ENCODE measurements around the gene TGM1.
A peak's percentile ranks its signal among the peaks of the same experiment; 100 is the strongest.
"Not testable (repeated sequence)": the region's sequence is repeated elsewhere in the genome, so short reads cannot be mapped to it uniquely, and the experiment has no call there.

TGM1 gene

GRCh38 chr14:24234095-24235005, 28.6 kb downstream of the TGM1 start:
- H3K4me1 ChIP-seq = peaks cover 14% of the 10 kb centered on the region
- no peak for DNase-seq (ENCODE audit: low spot score in 2 of 2)
- in situ Hi-C loops (cut with MboI; ENCODE audit: low sequenced_read_pairs) = no loop called here
- peak overlapping the region; percentile 71 for H3K4me3 ChIP-seq
- H3K27me3 ChIP-seq (ENCODE audit: low read depth) = no peaks in the 10 kb centered on the region
- peaks cover 51% of the 10 kb centered on the region for H3K36me3 ChIP-seq (replicated peaks)
- H3K9me3 ChIP-seq = no peaks in the 10 kb centered on the region

- DNase-seq (ENCODE audit: low spot score in 2 of 2) = peak in 1 of 2 experiments; percentile 28
- in situ Hi-C loops (cut with MboI; ENCODE audit: low sequenced_read_pairs) = no loop called here
- Histone ChIP-seq H3K4me3 (peak overlapping the region; percentile 71), H3K27me3 (ENCODE audit: low read depth) (no peaks in the 10 kb centered on the region), H3K36me3 (replicated peaks) (peaks cover 45% of the 10 kb centered on the region), H3K9me3 (no peaks in the 10 kb centered on the region), H3K4me1 (peaks cover 14% of the 10 kb centered on the region)
Measured at GRCh38 chr14:24233538-24233866, 29.5 kb downstream of the TGM1 start.

GRCh38 chr14:24232645-24233537, 30.1 kb downstream of the TGM1 start, which contains the start of gene GMPR2:
TSS of gene GMPR2 (plus strand) at chr14:24232929. CDS start at chr14:24233254, 325 bp downstream.
- no peaks in the 10 kb centered on the region for H3K27me3 ChIP-seq (ENCODE audit: low read depth)
- no peaks in the 10 kb centered on the region for H3K9me3 ChIP-seq
- DNase-seq (ENCODE audit: low spot score in 2 of 2) = peak; percentile 80 to 86
- H3K4me1 ChIP-seq = peaks cover 14% of the 10 kb centered on the region
- in situ Hi-C loops (cut with MboI; ENCODE audit: low sequenced_read_pairs) = no loop called here
- H3K4me3 ChIP-seq = peak within 1 kb of the TSS; percentile 71
- peaks cover 41% of the 10 kb centered on the region for H3K36me3 ChIP-seq (replicated peaks)

DNA sequence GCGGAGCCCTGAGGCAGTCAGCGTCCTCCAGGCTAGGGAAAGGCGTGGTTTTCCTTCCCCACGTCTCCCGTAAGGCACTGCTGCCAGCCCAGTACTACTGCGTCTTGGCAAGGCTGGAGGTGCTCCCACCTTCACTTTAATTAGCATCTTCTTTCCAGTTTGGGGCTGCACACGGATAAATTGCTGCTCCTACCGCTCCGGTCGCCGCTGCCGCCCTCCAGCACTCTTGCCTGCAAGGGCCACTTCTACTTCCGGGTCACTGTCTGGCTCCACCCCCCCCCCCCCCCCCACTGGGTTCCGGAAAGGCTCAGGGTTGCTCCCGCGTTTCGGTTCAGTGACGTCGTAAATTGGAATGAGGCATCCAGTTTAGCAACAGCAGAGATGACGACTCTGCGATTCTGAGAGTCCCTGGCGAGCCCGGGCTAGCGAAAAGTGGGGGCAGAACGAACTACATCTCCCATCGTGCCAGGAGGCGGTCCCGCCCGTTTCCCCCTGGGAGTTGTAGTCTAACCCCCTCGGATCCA, 30.8 kb downstream of the TGM1 start, which contains the start of gene NEDD8:
NEDD8 (minus strand) TSS at position 247 of the 524 bp plus-strand sequence; CDS start at position 147, 100 bp downstream.
- H3K36me3 ChIP-seq (replicated peaks) = peaks cover 41% of the 10 kb centered on the region
- in situ Hi-C loops (cut with MboI; ENCODE audit: low sequenced_read_pairs) = no loop called here
- H3K27me3 ChIP-seq (ENCODE audit: low read depth) = no peaks in the 10 kb centered on the region
- DNase-seq (ENCODE audit: low spot score in 2 of 2) = peak; percentile 85 to 94
- H3K9me3 ChIP-seq = no peaks in the 10 kb centered on the region
- peaks cover 18% of the 10 kb centered on the region for H3K4me1 ChIP-seq
- peak within 1 kb of the TSS; percentile 71 for H3K4me3 ChIP-seq

DNA sequence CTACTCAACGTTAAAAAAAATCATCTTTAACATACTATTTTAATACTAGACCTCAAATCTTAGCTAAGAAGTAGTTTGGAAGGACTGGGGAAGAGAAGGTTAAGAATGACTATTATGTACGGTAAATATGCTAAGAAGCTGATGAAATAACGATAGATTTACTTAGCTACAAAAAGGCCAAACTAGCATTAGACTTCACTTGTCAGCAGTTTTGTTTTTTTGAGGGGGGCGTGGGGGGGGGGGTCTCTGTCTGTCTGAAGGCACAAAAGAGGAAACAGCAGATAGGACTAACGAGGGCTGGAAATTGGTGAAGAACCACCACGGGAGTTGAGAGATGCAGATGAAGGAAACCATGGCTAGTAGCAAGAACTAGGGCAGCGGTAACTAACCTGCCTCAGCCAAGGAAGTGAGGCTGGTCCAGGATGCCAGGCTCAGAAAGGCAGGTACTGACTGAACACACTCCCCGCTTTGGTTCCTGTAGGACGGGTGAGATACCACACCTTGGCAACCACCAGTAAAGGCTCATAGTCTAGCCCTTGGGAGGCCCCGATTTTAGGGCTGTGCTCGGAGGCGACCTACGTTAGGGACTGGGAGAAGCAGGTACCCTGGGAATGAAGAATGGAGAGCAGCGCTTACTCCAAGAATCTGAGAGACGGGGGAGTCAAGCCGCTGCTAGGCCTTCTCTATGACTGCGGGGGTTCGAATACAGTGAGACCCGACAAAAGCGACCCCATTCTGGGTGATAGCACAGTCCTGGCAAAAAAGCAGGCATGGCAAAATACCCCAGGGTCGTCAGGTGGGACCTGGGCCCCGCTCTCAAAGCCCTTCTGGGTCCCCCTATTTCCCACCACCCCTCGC, 31.5 kb downstream of the TGM1 start:
- peak in 1 of 2 experiments; percentile 28 for DNase-seq (ENCODE audit: low spot score in 2 of 2)
- Histone ChIP-seq H3K4me1 (peaks cover 19% of the 10 kb centered on the region), H3K36me3 (replicated peaks) (peaks cover 36% of the 10 kb centered on the region), H3K9me3 (no peaks in the 10 kb centered on the region), H3K27me3 (ENCODE audit: low read depth) (no peaks in the 10 kb centered on the region), H3K4me3 (peak overlapping the region; percentile 71)
- in situ Hi-C loops (cut with MboI; ENCODE audit: low sequenced_read_pairs) = no loop called here

- in situ Hi-C loops (cut with MboI; ENCODE audit: low sequenced_read_pairs) = no loop called here
- DNase-seq (ENCODE audit: low spot score in 2 of 2) = no peak
- Histone ChIP-seq H3K4me3 (no peak overlapping the region), H3K9me3 (no peaks in the 10 kb centered on the region), H3K36me3 (replicated peaks) (peaks cover 20% of the 10 kb centered on the region), H3K4me1 (peaks cover 17% of the 10 kb centered on the region), H3K27me3 (ENCODE audit: low read depth) (no peaks in the 10 kb centered on the region)
Measured at GRCh38 chr14:24228902-24229301, 34.1 kb downstream of the TGM1 start.

GRCh38 chr14:24226473-24226872, 36.5 kb downstream of the TGM1 start:
- H3K27me3 ChIP-seq (ENCODE audit: low read depth) = no peaks in the 10 kb centered on the region
- H3K4me3 ChIP-seq = no peak overlapping the region
- H3K4me1 ChIP-seq = peaks cover 9% of the 10 kb centered on the region
- no peaks in the 10 kb centered on the region for H3K9me3 ChIP-seq
- in situ Hi-C loops (cut with MboI; ENCODE audit: low sequenced_read_pairs) = no loop called here
- DNase-seq (ENCODE audit: low spot score in 2 of 2) = no peak
- peaks cover 20% of the 10 kb centered on the region for H3K36me3 ChIP-seq (replicated peaks)

DNA sequence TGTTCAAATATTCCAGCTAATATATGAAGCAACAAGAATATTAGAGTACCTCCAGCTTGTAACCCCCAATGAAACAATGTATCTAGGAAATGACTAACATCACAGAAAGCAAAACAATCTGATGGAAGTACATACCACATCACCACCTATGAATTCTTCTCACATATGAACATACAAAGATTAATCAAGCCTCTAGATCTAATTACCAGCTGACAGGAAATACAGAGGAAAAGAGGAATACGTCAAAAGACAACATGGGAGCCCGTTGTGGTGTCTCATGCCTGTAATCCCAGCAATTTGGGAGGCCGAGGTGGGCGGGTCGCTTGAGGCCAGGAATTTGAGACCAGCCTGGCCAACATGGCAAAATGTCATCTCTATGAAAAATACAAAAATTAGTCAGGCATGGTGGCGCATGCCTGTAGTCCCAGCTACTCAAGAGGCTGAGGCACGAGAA, 38.3 kb downstream of the TGM1 start:
- in situ Hi-C loops (cut with MboI; ENCODE audit: low sequenced_read_pairs) = no loop called here
- no peak for DNase-seq (ENCODE audit: low spot score in 2 of 2)
- Histone ChIP-seq H3K36me3 (replicated peaks) (peaks cover 20% of the 10 kb centered on the region), H3K4me3 (no peak overlapping the region), H3K4me1 (peaks cover 5% of the 10 kb centered on the region), H3K27me3 (ENCODE audit: low read depth) (no peaks in the 10 kb centered on the region), H3K9me3 (no peaks in the 10 kb centered on the region)

DNA sequence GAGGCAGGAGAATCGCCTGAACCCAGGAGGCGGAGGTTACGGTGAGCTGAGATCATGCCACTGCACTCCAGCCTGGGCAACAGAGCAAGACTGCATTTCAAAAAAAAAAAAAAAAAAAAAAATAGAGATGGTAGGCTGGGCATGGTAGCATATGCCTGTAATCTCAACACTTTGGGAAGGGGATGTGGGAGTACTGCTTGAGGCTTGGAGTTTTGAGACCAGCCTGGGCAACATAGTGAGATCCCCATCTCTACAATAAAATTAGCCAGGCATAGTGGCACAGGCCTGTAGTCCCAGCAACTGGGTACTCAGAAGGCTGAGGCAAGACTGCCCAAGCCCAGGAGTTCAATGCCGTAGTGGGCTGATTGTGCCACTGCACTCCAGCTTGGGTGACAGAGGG, 40.0 kb downstream of the TGM1 start:
- H3K9me3 ChIP-seq; H3K4me1 ChIP-seq; in situ Hi-C loops (cut with MboI; ENCODE audit: low sequenced_read_pairs); H3K27me3 ChIP-seq (ENCODE audit: low read depth); H3K4me3 ChIP-seq; DNase-seq (ENCODE audit: low spot score in 2 of 2): not testable (repeated sequence)
- H3K36me3 ChIP-seq (replicated peaks) = peaks cover 17% of the 10 kb centered on the region

DNA sequence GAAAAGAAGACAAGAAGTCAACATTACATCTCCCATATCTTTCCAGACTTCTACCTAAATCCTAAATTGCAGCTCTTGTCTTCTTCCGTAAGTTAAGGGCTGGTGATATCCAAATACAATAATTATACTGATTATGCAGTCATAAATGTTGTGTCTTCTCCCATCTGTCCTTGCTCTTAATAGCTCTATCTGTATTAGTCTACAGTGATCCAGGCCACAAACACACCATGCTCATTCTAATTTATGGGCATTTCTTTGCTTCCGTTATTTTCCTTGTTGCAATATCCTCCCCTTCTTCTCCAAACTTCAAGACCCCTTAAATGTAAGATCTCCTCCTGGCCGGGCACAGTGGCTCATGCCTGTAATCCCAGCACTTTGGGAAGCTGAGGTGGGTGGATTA, 43.5 kb downstream of the TGM1 start:
- H3K9me3 ChIP-seq = no peaks in the 10 kb centered on the region
- DNase-seq (ENCODE audit: low spot score in 2 of 2) = no peak
- no peaks in the 10 kb centered on the region for H3K4me1 ChIP-seq
- H3K27me3 ChIP-seq (ENCODE audit: low read depth) = no peaks in the 10 kb centered on the region
- H3K4me3 ChIP-seq = no peak overlapping the region
- H3K36me3 ChIP-seq (replicated peaks) = peaks cover 8% of the 10 kb centered on the region; the same call in 1 of the 2 replicates
- in situ Hi-C loops (cut with MboI; ENCODE audit: low sequenced_read_pairs) = no loop called here

- DNase-seq (ENCODE audit: low spot score in 2 of 2) = no peak
- H3K36me3 ChIP-seq (replicated peaks) = peaks cover 6% of the 10 kb centered on the region; the same call in 1 of the 2 replicates
- no peaks in the 10 kb centered on the region for H3K9me3 ChIP-seq
- no peaks in the 10 kb centered on the region for H3K27me3 ChIP-seq (ENCODE audit: low read depth)
- in situ Hi-C loops (cut with MboI; ENCODE audit: low sequenced_read_pairs) = no loop called here
- no peak overlapping the region for H3K4me3 ChIP-seq
- peaks cover 2% of the 10 kb centered on the region for H3K4me1 ChIP-seq
Measured at GRCh38 chr14:24219080-24219479, 43.9 kb downstream of the TGM1 start.

GRCh38 chr14:24216876-24217275, 46.1 kb downstream of the TGM1 start:
- in situ Hi-C loops (cut with MboI; ENCODE audit: low sequenced_read_pairs) = not testable (repeated sequence)

GRCh38 chr14:24216345-24216699, 46.7 kb downstream of the TGM1 start:
- Histone ChIP-seq H3K4me3 (no peak overlapping the region; the same call in 1 of the 2 replicates), H3K27me3 (ENCODE audit: low read depth) (no peaks in the 10 kb centered on the region), H3K9me3 (no peaks in the 10 kb centered on the region), H3K4me1 (peaks cover 8% of the 10 kb centered on the region), H3K36me3 (replicated peaks) (peaks cover 17% of the 10 kb centered on the region)
- in situ Hi-C loops (cut with MboI; ENCODE audit: low sequenced_read_pairs) = no loop called here
- no peak for DNase-seq (ENCODE audit: low spot score in 2 of 2)

More at GRCh38 chr14:24216876-24217275, 46.1 kb downstream of the TGM1 start:
- DNase-seq (ENCODE audit: low spot score in 2 of 2); H3K4me3 ChIP-seq; H3K4me1 ChIP-seq; H3K9me3 ChIP-seq; H3K27me3 ChIP-seq (ENCODE audit: low read depth): not testable (repeated sequence)
- H3K36me3 ChIP-seq (replicated peaks) = peaks cover 12% of the 10 kb centered on the region; the same call in 1 of the 2 replicates

Measured in HAP-1 (cell line).